ENCODE measurements around the gene TTC22. TPM values are rescaled to one million over a fixed set of nuclear protein-coding genes. Genes with fewer than 3 reads are reported as not detected.

Gene TTC22
- total RNA-seq, 1 experiment from 2014 or later: 8.8 TPM

DNA sequence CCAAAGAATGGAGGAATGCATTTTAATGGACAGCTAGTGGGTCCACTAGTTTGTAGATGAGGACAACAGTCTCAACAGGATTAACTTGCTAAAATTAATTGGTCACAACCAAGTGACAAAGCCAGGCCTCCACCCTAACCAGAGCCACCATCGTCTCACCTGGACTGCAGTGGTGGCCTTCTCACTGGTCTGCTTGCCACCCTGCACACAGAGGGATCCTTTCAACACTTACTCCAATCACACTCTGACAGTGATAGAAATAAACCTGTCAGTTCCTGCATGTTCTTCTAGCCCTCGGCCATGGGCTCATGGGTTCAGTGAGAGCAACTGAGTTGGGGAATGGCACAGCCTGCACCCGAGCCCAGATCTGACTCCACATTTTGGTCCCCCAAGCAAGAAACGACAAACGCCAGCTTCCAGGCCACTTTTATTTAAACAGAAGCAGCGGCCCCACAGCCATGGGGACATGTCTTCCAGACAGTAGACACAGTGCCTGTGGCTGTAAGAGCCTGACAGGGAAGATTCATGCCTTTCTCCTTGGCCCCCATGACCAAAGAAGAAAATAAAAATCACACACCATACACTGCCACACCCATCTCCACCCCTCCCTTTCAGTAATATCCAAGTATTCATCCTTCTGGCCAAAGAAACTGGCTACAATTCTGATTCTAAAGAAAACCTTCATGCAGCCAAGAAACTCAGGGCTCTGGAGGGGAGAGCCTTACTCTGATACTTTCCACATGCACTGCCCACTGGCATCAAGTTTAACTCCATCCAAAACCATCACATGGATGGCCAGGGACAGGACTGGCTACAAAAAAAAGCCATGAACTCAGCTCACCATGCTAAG lies 48.3 kb upstream of the TTC22 start:
- Mint-ChIP-seq H3K36me3 (ENCODE audit: insufficient read depth, unreplicated experiment) (peaks cover 74% of the 10 kb centered on the region), H3K4me1 (ENCODE audit: low read depth, unreplicated experiment) (no peaks in the 10 kb centered on the region), H3K27ac (ENCODE audit: unreplicated experiment) (no peak overlapping the region), H3K27me3 (ENCODE audit: insufficient read depth, unreplicated experiment) (no peaks in the 10 kb centered on the region), H3K4me3 (ENCODE audit: unreplicated experiment) (no peak overlapping the region), H3K9me3 (ENCODE audit: unreplicated experiment) (no peaks in the 10 kb centered on the region)
- no peaks in the 10 kb centered on the region for H3K4me1 ChIP-seq
- H3K9me3 ChIP-seq: no peaks in the 10 kb centered on the region
- no peak for DNase-seq
- no peaks in the 10 kb centered on the region for H3K27me3 ChIP-seq (replicated peaks; ENCODE audit: control insufficient read depth, insufficient read depth, low read length)
- ChIA-PET POLR2A (no interaction called here), CTCF (interaction anchor here (0.5 to 1.3 kb wide), 2 partner anchors 9 to 158 kb away, joined by 3 to 7 read pairs; no protein-coding TSS in a partner anchor)
- intact Hi-C loops (cut with micrococcal nuclease; ENCODE audit: unreplicated experiment): no loop called here
- TF ChIP-seq, protein P1, sequence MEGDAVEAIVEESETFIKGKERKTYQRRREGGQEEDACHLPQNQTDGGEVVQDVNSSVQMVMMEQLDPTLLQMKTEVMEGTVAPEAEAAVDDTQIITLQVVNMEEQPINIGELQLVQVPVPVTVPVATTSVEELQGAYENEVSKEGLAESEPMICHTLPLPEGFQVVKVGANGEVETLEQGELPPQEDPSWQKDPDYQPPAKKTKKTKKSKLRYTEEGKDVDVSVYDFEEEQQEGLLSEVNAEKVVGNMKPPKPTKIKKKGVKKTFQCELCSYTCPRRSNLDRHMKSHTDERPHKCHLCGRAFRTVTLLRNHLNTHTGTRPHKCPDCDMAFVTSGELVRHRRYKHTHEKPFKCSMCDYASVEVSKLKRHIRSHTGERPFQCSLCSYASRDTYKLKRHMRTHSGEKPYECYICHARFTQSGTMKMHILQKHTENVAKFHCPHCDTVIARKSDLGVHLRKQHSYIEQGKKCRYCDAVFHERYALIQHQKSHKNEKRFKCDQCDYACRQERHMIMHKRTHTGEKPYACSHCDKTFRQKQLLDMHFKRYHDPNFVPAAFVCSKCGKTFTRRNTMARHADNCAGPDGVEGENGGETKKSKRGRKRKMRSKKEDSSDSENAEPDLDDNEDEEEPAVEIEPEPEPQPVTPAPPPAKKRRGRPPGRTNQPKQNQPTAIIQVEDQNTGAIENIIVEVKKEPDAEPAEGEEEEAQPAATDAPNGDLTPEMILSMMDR (IDR thresholded peaks at IDR 0.05; ENCODE audit: insufficient read depth in 1 of 2, low read depth in 1 of 2, low read length in 1 of 2, severe bottlenecking in 1 of 2, unreplicated experiment in 1 of 2): no peak
- peaks cover 5% of the 10 kb centered on the region for H3K36me3 ChIP-seq (ENCODE audit: control insufficient read depth, insufficient read depth, low read length)
- H3K4me3 ChIP-seq (ENCODE audit: low read depth, low read length): no peak overlapping the region
- BruUV-seq (replicated peaks): TSS peak; percentile 49

DNA sequence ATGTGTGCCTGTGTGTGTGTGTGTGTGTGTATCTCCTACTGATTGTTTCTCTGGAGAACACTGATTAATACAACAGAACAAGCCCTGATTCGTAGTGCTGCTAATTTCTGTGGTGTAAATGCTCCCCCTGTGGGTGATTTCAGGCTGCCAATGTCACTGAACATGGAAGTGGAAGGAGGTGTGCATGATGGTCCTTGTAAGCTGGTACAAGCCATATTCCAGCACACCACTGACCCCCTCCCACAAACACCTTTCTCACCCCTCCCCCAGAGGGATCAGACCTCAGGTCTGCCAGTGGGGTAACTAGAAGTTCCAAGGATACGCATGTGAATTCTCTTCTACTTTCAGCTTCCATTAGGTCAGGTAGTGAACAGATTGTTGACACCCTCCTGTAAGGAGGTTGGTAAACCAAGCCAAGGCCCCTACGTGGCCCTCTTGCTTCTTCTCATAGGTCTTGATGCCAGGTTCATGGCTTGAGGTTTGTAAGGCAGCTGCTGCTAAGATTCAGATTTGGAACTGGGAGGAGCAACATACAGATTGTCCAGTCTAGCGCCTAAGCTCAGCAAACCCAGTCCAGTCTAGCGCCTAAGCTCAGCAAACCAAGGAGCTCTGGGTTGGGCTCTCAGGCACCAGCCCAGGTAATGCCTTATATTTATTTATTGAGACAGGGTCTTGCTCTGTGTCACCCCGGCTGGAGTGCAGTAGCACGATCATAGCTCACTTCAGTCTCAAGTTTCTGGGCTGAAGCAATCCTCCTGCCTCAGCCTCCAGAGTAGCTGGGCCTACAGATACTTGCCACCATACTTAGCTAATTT lies 47.2 kb upstream of the TTC22 start:
- H3K27me3 Mint-ChIP-seq (ENCODE audit: insufficient read depth, unreplicated experiment): no peaks in the 10 kb centered on the region
- CTCF ChIA-PET: interaction anchor here (0.5 to 1.3 kb wide), 3 partner anchors 10 to 157 kb away, joined by 3 to 7 read pairs (median 4); no protein-coding TSS in a partner anchor

More for the DNA sequence above, 47.2 kb upstream of the TTC22 start:
- TF ChIP-seq, protein P1 (IDR thresholded peaks at IDR 0.05; ENCODE audit: insufficient read depth in 1 of 2, low read depth in 1 of 2, low read length in 1 of 2, severe bottlenecking in 1 of 2, unreplicated experiment in 1 of 2): no peak
- Histone ChIP-seq H3K36me3 (ENCODE audit: control insufficient read depth, insufficient read depth, low read length) (peaks cover 3% of the 10 kb centered on the region), H3K9me3 (no peaks in the 10 kb centered on the region), H3K27me3 (replicated peaks; ENCODE audit: control insufficient read depth, insufficient read depth, low read length) (no peaks in the 10 kb centered on the region), H3K4me1 (no peaks in the 10 kb centered on the region), H3K4me3 (ENCODE audit: low read depth, low read length) (no peak overlapping the region)
- POLR2A ChIA-PET: no interaction called here
- H3K27ac Mint-ChIP-seq (ENCODE audit: unreplicated experiment): no peak overlapping the region
- peaks cover 68% of the 10 kb centered on the region for H3K36me3 Mint-ChIP-seq (ENCODE audit: insufficient read depth, unreplicated experiment)
- no peak overlapping the region for H3K4me3 Mint-ChIP-seq (ENCODE audit: unreplicated experiment)
- intact Hi-C loops (cut with micrococcal nuclease; ENCODE audit: unreplicated experiment): no loop called here
- no peaks in the 10 kb centered on the region for H3K4me1 Mint-ChIP-seq (ENCODE audit: low read depth, unreplicated experiment)
- no peaks in the 10 kb centered on the region for H3K9me3 Mint-ChIP-seq (ENCODE audit: unreplicated experiment)
- DNase-seq: no peak
- no TSS peak for BruUV-seq (replicated peaks)
